ENCODE data around the gene RANBP3.

Gene RANBP3

GRCh38 chr19:5995606-5996005 lies 17.7 kb upstream of the RANBP3 start:
- Histone ChIP-seq H3K27me3 (ENCODE audit: control insufficient read depth, insufficient read depth, low read length, poor library complexity, severe bottlenecking) (no peaks in the 10 kb centered on the region), H3K27ac (ENCODE audit: insufficient read depth, low read depth, low read length, poor library complexity, severe bottlenecking) (no peak overlapping the region), H3K36me3 (ENCODE audit: control insufficient read depth, insufficient read depth, low read length) (no peaks in the 10 kb centered on the region), H3K4me1 (ENCODE audit: control insufficient read depth, insufficient read depth, low read length) (no peaks in the 10 kb centered on the region), H3K4me3 (ENCODE audit: insufficient read depth, low read depth, low read length) (no peak overlapping the region), H3K9me3 (ENCODE audit: control insufficient read depth, low read length) (no peaks in the 10 kb centered on the region)
- WGBS, 2 experiments, result 94 to 95% methylated on average over 16 of the region's 16 CpGs

GRCh38 chr19:5994405-5995165 lies 16.6 kb upstream of the RANBP3 start:
- no peaks in the 10 kb centered on the region for H3K36me3 ChIP-seq (ENCODE audit: control insufficient read depth, insufficient read depth, low read length)
- H3K27ac ChIP-seq (ENCODE audit: insufficient read depth, low read depth, low read length, poor library complexity, severe bottlenecking), result no peak overlapping the region

GRCh38 chr19:5993648-5994358 lies 15.9 kb upstream of the RANBP3 start:
- no peaks in the 10 kb centered on the region for H3K9me3 ChIP-seq (ENCODE audit: control insufficient read depth, low read length)
- 90% methylated on average over 30 of the region's 30 CpGs for WGBS, 2 experiments

More at GRCh38 chr19:5994405-5995165, 16.6 kb upstream of the RANBP3 start:
- Histone ChIP-seq H3K4me3 (ENCODE audit: insufficient read depth, low read depth, low read length) (no peak overlapping the region), H3K4me1 (ENCODE audit: control insufficient read depth, insufficient read depth, low read length) (no peaks in the 10 kb centered on the region), H3K27me3 (ENCODE audit: control insufficient read depth, insufficient read depth, low read length, poor library complexity, severe bottlenecking) (no peaks in the 10 kb centered on the region), H3K9me3 (ENCODE audit: control insufficient read depth, low read length) (no peaks in the 10 kb centered on the region)
- WGBS, 2 experiments, result 94% methylated on average over 29 of the region's 29 CpGs

GRCh38 chr19:5993201-5993600 lies 15.3 kb upstream of the RANBP3 start:
- WGBS, 2 experiments, result 93 to 94% methylated on average over 13 of the region's 13 CpGs
- Histone ChIP-seq H3K27ac (ENCODE audit: insufficient read depth, low read depth, low read length, poor library complexity, severe bottlenecking) (no peak overlapping the region), H3K4me1 (ENCODE audit: control insufficient read depth, insufficient read depth, low read length) (no peaks in the 10 kb centered on the region), H3K4me3 (ENCODE audit: insufficient read depth, low read depth, low read length) (no peak overlapping the region), H3K9me3 (ENCODE audit: control insufficient read depth, low read length) (no peaks in the 10 kb centered on the region), H3K27me3 (ENCODE audit: control insufficient read depth, insufficient read depth, low read length, poor library complexity, severe bottlenecking) (no peaks in the 10 kb centered on the region), H3K36me3 (ENCODE audit: control insufficient read depth, insufficient read depth, low read length) (no peaks in the 10 kb centered on the region)

More at GRCh38 chr19:5993648-5994358, 15.9 kb upstream of the RANBP3 start:
- Histone ChIP-seq H3K27me3 (ENCODE audit: control insufficient read depth, insufficient read depth, low read length, poor library complexity, severe bottlenecking) (no peaks in the 10 kb centered on the region), H3K27ac (ENCODE audit: insufficient read depth, low read depth, low read length, poor library complexity, severe bottlenecking) (no peak overlapping the region), H3K4me3 (ENCODE audit: insufficient read depth, low read depth, low read length) (no peak overlapping the region), H3K36me3 (ENCODE audit: control insufficient read depth, insufficient read depth, low read length) (no peaks in the 10 kb centered on the region), H3K4me1 (ENCODE audit: control insufficient read depth, insufficient read depth, low read length) (no peaks in the 10 kb centered on the region)

- H3K27ac ChIP-seq (ENCODE audit: insufficient read depth, low read depth, low read length, poor library complexity, severe bottlenecking), result no peak overlapping the region
- H3K27me3 ChIP-seq (ENCODE audit: control insufficient read depth, insufficient read depth, low read length, poor library complexity, severe bottlenecking), result no peaks in the 10 kb centered on the region
- no peaks in the 10 kb centered on the region for H3K36me3 ChIP-seq (ENCODE audit: control insufficient read depth, insufficient read depth, low read length)
- 93 to 94% methylated on average over 11 of the region's 11 CpGs for WGBS, 2 experiments
- H3K4me3 ChIP-seq (ENCODE audit: insufficient read depth, low read depth, low read length), result no peak overlapping the region
- H3K9me3 ChIP-seq (ENCODE audit: control insufficient read depth, low read length), result no peaks in the 10 kb centered on the region
- H3K4me1 ChIP-seq (ENCODE audit: control insufficient read depth, insufficient read depth, low read length), result no peaks in the 10 kb centered on the region
These were observed 14.8 kb upstream of the RANBP3 start for GRCh38 chr19:5992756-5993155.

DNA sequence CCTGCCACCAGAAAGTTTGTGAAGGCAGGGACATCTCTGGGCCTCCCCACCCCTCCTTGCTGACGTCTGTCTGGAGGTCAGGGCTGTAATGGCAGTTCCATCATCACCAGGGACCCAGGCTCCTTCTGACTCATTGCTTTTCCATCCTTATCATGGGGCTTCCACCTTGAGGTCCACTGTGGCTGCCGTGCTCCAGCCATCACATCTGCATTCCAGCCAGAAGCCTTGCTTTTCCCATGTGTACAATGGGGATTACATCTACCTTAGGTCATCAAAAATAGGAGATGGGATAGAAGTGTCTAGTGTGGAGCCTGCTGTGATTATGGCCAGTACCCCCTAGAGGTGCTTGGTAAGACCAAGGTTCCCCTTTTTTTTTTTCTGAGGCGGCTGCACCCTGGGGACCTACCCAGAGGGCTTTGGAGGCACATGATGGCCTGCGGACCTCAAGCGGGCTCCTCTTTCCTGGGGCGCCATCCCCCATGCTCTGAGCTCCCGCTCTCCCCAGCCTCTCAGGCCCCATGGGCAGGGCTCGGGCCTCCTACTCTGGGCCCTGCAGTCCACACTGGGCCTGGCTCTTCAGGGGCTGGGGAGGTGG lies 13.4 kb upstream of the RANBP3 start:
- H3K36me3 ChIP-seq (ENCODE audit: control insufficient read depth, insufficient read depth, low read length), result no peaks in the 10 kb centered on the region
- no peak overlapping the region for H3K27ac ChIP-seq (ENCODE audit: insufficient read depth, low read depth, low read length, poor library complexity, severe bottlenecking)
- no peaks in the 10 kb centered on the region for H3K9me3 ChIP-seq (ENCODE audit: control insufficient read depth, low read length)
- no peak overlapping the region for H3K4me3 ChIP-seq (ENCODE audit: insufficient read depth, low read depth, low read length)
- no peaks in the 10 kb centered on the region for H3K4me1 ChIP-seq (ENCODE audit: control insufficient read depth, insufficient read depth, low read length)
- no peaks in the 10 kb centered on the region for H3K27me3 ChIP-seq (ENCODE audit: control insufficient read depth, insufficient read depth, low read length, poor library complexity, severe bottlenecking)
- WGBS, 2 experiments, result 94 to 97% methylated on average over 8 of the region's 8 CpGs

DNA sequence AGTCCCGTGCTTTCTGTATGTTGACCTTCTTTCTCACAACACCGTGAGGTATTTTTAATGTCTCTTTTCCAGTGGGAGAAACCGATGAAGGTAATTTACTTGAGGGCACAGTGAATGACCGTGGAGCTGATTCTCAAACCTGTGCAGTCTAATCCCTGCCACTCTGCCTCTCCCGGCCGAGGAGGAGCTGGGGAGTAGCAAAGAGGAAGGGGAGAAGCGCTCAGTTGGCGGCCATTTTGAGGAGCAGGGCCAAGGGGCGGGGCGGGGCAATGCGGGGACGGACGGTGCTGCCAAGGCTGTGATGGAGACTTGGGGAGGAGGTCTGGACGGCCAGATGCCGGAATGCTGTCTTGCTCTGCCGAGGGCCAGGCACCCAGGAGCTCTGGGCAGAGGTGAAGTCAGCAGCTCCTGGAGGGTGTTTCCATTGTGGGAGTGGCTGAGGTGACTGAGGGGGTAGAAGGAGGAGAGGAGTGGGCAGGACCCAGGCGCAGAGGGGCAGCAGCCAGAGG lies 12.4 kb upstream of the RANBP3 start:
- H3K4me3 ChIP-seq (ENCODE audit: insufficient read depth, low read depth, low read length), result no peak overlapping the region
- H3K9me3 ChIP-seq (ENCODE audit: control insufficient read depth, low read length), result no peaks in the 10 kb centered on the region
- 90 to 92% methylated on average over 17 of the region's 17 CpGs for WGBS, 2 experiments
- H3K4me1 ChIP-seq (ENCODE audit: control insufficient read depth, insufficient read depth, low read length), result no peaks in the 10 kb centered on the region
- H3K27ac ChIP-seq (ENCODE audit: insufficient read depth, low read depth, low read length, poor library complexity, severe bottlenecking), result no peak overlapping the region
- no peaks in the 10 kb centered on the region for H3K36me3 ChIP-seq (ENCODE audit: control insufficient read depth, insufficient read depth, low read length)
- no peaks in the 10 kb centered on the region for H3K27me3 ChIP-seq (ENCODE audit: control insufficient read depth, insufficient read depth, low read length, poor library complexity, severe bottlenecking)

DNA sequence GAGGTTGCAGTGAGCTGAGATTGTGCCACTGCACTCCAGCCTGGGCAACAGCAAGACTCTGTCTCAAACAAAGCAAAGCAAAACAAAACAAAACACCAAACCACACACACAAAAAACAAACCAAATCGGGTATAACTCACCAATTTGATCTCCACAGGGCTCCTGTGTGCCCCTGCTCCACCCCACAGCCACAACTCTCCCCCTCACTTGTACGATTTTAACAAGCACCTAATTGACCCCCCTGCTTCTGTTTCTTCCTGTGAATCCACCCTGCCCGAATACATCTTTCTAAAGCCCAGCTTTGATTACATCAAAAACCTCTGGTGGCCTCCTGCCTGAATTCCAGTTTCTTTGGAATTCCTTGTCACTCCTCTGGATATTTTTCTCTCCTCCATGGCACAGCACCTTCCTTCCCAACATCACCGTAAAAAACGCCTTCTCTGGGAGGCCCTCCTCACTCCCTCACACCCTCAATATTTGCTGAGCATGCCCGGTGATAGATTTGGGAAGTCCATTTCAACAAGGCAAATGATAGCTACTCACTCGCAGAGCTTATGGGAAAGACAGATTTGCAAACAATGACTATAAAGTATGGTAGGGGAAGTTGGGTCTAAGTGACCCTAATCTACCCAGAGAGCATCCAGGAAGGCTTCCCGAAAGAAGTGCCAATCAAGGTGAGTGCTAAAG lies 11.6 kb upstream of the RANBP3 start:
- no peaks in the 10 kb centered on the region for H3K9me3 ChIP-seq (ENCODE audit: control insufficient read depth, low read length)
- no peak overlapping the region for H3K4me3 ChIP-seq (ENCODE audit: insufficient read depth, low read depth, low read length)
- no peaks in the 10 kb centered on the region for H3K36me3 ChIP-seq (ENCODE audit: control insufficient read depth, insufficient read depth, low read length)
- no peak overlapping the region for H3K27ac ChIP-seq (ENCODE audit: insufficient read depth, low read depth, low read length, poor library complexity, severe bottlenecking)
- 84 to 91% methylated on average over 8 of the region's 8 CpGs for WGBS, 2 experiments
- no peaks in the 10 kb centered on the region for H3K4me1 ChIP-seq (ENCODE audit: control insufficient read depth, insufficient read depth, low read length)
- H3K27me3 ChIP-seq (ENCODE audit: control insufficient read depth, insufficient read depth, low read length, poor library complexity, severe bottlenecking), result no peaks in the 10 kb centered on the region

- H3K4me3 ChIP-seq (ENCODE audit: insufficient read depth, low read depth, low read length), result no peak overlapping the region
- no peaks in the 10 kb centered on the region for H3K27me3 ChIP-seq (ENCODE audit: control insufficient read depth, insufficient read depth, low read length, poor library complexity, severe bottlenecking)
- WGBS, 2 experiments, result 89 to 92% methylated on average over 8 of the region's 8 CpGs
- H3K27ac ChIP-seq (ENCODE audit: insufficient read depth, low read depth, low read length, poor library complexity, severe bottlenecking), result no peak overlapping the region
- H3K9me3 ChIP-seq (ENCODE audit: control insufficient read depth, low read length), result no peaks in the 10 kb centered on the region
- no peaks in the 10 kb centered on the region for H3K4me1 ChIP-seq (ENCODE audit: control insufficient read depth, insufficient read depth, low read length)
- H3K36me3 ChIP-seq (ENCODE audit: control insufficient read depth, insufficient read depth, low read length), result no peaks in the 10 kb centered on the region
These were observed 10.8 kb upstream of the RANBP3 start for GRCh38 chr19:5988517-5989387.

Measured in ectodermal cell (in vitro differentiated cells).